NCI-H2107 treated with DMSO at 0.1 percent for 48 hours (cell line): ENCODE data around the gene DGAT2L6.
"Not testable (repeated sequence)": the region's sequence is repeated elsewhere in the genome, so short reads cannot be mapped to it uniquely, and the experiment has no call there.

Experiments used
- DNase-seq: peaks from one replicate; lab custom pipeline; 2025; ENCODE audit not compliant: unreplicated experiment; lab: John Stamatoyannopoulos, UW

The DGAT2L6 gene

GRCh38 chrX:70196961-70197720 lies 19.9 kb downstream of the DGAT2L6 start:
- DNase-seq = peak; percentile 33

GRCh38 chrX:70201732-70202131 lies 24.4 kb downstream of the DGAT2L6 start:
- no peak for DNase-seq

- DNase-seq = no peak
These were observed 31.2 kb downstream of the DGAT2L6 start for GRCh38 chrX:70208479-70208878.

GRCh38 chrX:70209570-70209969 lies 32.3 kb downstream of the DGAT2L6 start:
- not testable (repeated sequence) for DNase-seq

GRCh38 chrX:70219938-70220764 lies 42.9 kb downstream of the DGAT2L6 start:
- no peak for DNase-seq

GRCh38 chrX:70226048-70226447 lies 48.8 kb downstream of the DGAT2L6 start:
- DNase-seq = no peak

- no peak for DNase-seq
These were observed 49.4 kb downstream of the DGAT2L6 start for GRCh38 chrX:70226687-70227086.

- DNase-seq = no peak
These were observed 54.4 kb downstream of the DGAT2L6 start for GRCh38 chrX:70231666-70232065.

GRCh38 chrX:70234355-70234754 lies 57.1 kb downstream of the DGAT2L6 start, which contains the start of gene AWAT1:
Gene AWAT1, plus strand, starts transcription at chrX:70234655. Its CDS starts 41 bp downstream, at chrX:70234696.
- no peak for DNase-seq

GRCh38 chrX:70240751-70241150 lies 63.5 kb downstream of the DGAT2L6 start:
- DNase-seq = no peak

- no peak for DNase-seq
These were observed 64.2 kb downstream of the DGAT2L6 start for GRCh38 chrX:70241501-70241900.

- DNase-seq = not testable (repeated sequence)
These were observed 66.3 kb downstream of the DGAT2L6 start for GRCh38 chrX:70243601-70244000.

- DNase-seq = no peak
These were observed 67.6 kb downstream of the DGAT2L6 start for GRCh38 chrX:70244881-70245280.

GRCh38 chrX:70247252-70247651 lies 70.0 kb downstream of the DGAT2L6 start:
- no peak for DNase-seq

- DNase-seq = no peak
These were observed 75.2 kb downstream of the DGAT2L6 start for GRCh38 chrX:70252491-70252890.

GRCh38 chrX:70253377-70254062 lies 76.2 kb downstream of the DGAT2L6 start:
- DNase-seq = no peak

- no peak for DNase-seq
These were observed 76.7 kb downstream of the DGAT2L6 start for GRCh38 chrX:70254063-70254400.

- no peak for DNase-seq
These were observed 77.6 kb downstream of the DGAT2L6 start for GRCh38 chrX:70254909-70255308.
